SHP77 treated with DMSO at 0.1 percent for 48 hours (cell line): ENCODE data around the gene SRPK1.

ENCODE experiments used
- DNase-seq: peaks from one replicate; lab custom pipeline; 2025; lab: John Stamatoyannopoulos, UW

Gene SRPK1

DNA sequence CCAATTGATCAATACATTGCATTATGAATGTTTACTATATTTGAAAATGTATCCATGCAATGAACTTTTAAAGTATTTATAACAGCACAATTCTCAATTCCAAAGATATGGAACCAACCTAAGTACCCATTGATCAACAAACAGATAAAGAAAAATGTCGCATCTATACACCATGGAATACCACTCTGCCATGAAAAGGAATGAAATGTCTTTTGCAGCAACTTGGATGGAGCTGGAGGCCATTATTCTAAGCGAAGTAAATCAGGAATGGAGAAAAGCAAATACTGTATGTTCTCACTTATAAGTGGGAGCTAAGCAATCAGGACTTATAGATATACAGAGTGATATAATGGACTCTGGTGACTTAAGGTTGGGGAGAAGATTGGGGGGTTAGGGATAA, 22.9 kb downstream of the SRPK1 start:
- DNase-seq = no peak

DNA sequence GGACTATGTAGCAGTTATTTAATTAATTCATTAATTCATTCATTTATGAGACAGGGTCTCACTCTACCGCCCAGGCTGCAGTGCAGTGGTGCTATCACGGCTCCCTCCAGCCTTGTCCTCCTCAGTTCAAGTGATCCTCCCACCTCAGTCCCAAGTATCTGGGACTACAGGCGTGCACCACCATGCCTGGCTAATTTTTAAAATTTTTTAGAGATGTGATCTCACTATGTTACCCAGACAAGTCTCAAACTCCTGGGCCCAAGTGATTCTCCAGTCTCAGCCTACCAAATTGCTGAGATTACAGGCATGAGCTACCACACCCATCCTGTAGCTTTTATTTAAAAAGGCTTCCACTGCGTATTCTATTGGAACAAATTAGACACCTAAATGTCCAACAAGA, 23.4 kb downstream of the SRPK1 start:
- DNase-seq = no peak

- no peak for DNase-seq
Measured at GRCh38 chr6:35897036-35897435, 23.9 kb downstream of the SRPK1 start.

GRCh38 chr6:35896228-35896627, 24.7 kb downstream of the SRPK1 start:
- DNase-seq = no peak

DNA sequence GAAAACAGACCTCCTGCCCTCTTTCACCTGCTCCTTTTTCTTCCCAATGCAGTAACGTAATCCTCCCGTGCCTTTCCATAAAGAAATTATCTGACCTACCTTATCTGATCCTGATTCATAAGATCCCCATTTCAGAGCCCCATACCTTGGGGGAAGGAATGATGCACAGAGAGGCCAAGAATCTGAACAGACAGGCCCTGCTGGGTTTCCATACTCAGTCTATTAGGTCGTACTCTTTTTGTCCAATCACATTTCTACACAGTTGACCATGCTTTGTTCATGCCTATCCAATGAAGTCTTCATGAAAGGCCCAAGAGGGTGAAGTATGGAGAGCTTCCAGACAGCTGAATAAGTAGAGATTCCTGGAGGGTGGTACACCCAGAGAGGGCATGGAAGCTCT, 25.3 kb downstream of the SRPK1 start:
- no peak for DNase-seq

GRCh38 chr6:35894776-35895175, 26.1 kb downstream of the SRPK1 start:
- no peak for DNase-seq

GRCh38 chr6:35893246-35893645, 27.7 kb downstream of the SRPK1 start:
- DNase-seq = no peak

- no peak for DNase-seq
Measured at GRCh38 chr6:35892482-35892881, 28.4 kb downstream of the SRPK1 start.

DNA sequence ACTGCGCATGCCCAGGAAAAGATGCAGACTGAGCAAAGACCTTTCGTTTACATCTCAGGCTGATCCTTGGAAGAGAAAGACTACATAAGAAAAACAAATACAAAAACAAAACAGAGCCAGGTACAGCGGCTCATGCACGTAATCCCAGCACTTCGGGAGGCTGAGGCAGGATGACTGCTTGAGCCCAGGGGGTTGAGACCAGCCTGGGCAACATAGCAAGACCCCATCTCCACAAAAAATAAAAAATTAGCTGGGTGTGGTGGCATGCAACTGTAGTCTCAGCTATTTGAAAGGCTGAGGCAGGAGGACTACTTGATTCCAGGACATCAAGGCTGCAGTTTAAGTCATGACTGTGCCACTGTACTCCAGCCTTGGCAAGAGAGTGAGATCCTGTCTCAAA, 41.7 kb downstream of the SRPK1 start:
- no peak for DNase-seq

DNA sequence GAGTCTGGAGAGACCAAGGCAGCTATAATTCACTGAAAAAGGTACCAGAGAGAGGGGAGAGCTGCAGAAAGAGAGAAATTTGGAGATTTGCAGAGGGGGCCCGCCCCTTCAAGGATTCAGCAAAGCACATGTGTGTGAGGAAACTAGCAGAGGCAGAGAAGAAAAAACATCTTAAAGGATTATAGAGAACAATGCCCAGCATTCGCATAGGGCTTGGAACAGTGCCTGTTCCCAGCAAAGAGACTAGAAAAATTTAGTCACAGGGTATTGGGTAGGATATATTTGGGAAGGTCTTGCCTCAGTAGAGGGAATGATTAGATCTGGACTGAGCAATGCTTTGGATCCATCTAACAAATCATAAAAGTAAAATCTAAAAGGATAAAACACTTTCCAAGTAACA, 44.0 kb downstream of the SRPK1 start:
- no peak for DNase-seq

- no peak for DNase-seq
Measured at GRCh38 chr6:35874730-35875129, 46.2 kb downstream of the SRPK1 start.

DNA sequence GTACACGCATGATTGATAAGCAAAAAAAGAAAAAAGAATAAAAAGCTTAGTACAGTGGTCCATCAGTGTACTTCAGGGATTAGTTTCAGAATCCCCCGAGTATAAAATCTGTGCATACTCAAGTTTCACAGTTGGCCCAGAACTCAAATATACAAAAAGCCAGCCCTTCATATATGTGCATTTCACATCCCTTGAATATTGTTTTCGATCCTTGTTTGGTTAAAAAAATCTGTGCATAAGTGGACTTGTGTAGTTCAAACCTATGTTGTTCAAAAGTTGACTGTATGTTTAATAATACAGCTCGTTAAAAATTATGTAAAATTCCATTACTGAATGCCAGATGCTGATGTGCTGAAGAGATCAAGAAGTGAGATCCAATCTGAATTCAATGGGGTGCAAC, 61.5 kb downstream of the SRPK1 start:
- no peak for DNase-seq

- no peak for DNase-seq
Measured at GRCh38 chr6:35857853-35858252, 63.0 kb downstream of the SRPK1 start.

DNA sequence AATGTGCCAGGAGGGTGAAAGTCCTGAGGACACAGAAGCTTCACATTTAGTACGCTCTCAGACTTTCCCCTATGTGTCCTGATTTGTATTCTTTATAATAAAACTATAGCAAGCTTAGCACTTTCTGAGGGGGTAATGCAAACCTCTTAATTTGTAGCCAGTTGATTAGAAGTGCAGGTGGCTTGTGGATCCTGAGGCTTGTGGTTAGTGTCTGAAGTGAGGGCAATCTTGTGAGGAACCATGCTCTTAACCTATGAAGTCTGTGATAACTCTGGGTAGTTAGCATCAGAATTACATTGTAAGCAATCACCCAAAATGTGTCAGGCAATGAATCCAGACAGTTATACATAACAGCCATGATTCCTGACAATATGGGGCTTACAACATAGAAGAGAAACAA, 64.6 kb downstream of the SRPK1 start:
- no peak for DNase-seq

- DNase-seq = no peak
Measured at GRCh38 chr6:35852994-35853393, 67.9 kb downstream of the SRPK1 start.

GRCh38 chr6:35850208-35850607, 70.7 kb downstream of the SRPK1 start:
- DNase-seq = no peak

GRCh38 chr6:35844290-35844689, 76.6 kb downstream of the SRPK1 start:
- DNase-seq = no peak

DNA sequence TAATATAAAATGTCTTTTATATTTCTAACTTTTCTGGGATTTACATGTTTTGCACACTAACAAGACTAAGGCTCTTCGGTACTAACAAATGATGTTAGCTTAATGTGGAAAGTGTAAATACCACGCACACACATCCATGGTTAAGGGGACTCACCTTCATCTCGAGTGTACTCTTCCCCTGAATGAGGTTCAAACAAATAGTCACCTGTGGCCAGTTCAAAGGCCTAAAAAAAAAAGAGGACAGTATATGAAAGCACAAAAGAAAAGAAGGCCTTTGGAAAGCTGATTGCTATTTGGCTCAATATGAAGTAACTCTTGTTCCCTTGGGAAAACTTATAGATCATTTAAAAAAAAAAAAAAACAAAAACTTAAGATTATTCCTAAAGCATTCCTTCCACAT, 78.5 kb downstream of the SRPK1 start:
- DNase-seq = no peak

DNA sequence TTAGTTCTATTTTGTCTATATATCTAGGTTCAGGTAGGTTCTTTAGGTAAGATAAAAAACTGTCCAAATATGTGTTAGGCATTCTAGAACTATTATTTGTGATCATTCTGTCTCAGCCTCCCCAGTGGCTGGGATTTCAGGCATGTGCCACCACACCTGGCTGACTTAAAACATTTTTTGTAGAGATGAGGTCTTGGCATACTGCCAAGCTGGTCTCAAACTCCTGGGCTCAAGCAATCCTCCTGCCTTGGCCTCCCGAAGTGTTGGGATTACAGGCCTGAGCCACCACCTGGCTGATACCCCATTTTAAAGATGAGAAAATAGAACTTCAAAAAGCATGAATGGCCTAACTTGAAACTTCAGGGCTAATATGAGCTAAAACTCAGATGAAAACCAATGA, 81.9 kb downstream of the SRPK1 start:
- DNase-seq = no peak

DNA sequence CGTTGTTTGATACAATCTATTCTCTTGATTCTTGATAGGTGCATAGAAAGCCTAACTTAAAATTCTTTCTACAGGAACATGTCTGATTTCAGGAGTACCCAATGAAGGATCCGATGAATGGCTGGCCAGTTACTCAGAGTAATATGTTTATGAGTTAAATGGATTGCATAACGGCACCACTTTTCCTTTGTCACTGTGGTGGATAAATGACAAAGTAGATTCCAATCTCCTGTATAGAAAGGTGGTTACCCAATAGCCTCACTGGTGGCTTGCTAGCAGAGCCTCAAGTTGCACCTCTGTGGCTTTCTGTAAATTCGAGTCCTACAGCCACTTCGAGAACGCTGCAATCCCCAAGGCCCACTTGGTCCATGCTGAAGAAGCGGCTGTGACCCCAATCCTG, 87.4 kb downstream of the SRPK1 start:
- DNase-seq = no peak

DNA sequence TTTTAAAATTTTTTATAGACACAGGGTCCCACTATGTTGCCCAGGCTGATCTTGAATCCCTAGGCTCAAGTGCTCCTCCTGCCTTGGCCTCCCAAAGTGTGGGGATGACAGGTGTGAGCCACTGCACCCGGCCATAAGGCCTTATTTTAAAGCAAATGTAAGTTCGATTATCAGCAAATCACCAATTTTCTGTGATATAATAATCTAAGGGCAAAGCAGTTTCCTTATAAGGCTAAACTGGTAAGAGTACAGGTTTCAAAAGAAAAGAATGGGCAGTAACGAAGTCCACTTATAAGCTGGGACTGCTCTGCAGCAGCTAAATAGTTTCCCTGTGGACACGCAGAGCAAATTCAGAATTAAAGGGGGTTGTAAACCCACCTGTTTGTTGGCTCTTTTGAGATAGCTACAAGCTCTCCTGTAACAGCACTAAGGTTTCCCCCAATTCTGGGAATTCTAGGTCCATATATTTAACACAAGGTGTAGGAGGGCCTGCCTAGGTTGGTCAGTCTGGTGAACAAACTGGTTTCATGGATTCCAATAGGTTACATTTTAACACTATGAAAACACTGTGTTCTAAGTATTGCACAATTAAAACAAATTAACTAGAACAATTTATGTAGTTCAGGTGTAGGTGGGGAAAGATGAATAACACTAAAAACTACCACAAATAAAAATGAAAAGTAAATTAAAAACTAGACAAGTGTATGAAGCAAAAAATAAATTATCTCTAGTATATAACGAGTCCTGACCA, 89.5 kb downstream of the SRPK1 start:
- no peak for DNase-seq

DNA sequence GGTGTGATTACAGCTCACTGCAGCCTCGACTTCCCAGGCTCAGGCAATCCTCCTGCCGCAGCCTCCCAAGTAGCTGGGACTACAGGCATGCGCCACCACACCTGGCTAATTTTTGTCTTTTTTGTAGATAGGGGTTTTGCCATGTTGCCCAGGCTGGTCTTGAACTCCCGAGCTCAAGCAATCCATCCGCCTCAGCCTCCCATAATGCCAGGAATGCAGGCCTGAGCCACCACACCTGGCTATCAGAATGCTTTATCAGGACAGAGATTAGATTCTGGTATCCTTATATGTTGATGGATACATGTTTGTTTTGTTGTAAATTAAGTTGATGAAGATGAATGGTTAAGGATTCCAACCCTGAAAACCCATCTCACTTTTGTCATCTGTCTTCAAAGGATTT, 91.6 kb downstream of the SRPK1 start:
- no peak for DNase-seq

- DNase-seq = no peak
Measured at GRCh38 chr6:35824552-35825192, 96.2 kb downstream of the SRPK1 start.

DNA sequence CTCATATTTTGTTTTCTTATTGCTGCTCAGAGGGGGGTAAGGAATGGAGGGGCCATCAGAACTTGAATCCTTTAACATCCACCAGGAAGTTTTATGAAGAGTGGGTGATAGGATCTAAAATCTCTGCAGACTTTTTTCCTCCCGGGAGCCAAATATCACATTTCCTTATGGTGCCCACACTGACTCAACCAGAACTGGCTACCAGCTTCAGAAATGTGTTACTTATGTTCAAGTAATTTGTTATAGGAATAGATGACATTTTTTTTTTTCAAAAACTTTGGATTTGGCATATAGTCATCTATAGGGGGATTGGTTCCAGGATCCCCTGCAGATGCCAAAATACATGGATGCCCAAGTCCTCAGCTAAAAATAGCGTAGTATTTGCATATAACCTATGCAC, 97.3 kb downstream of the SRPK1 start:
- DNase-seq = no peak
